Breast epithelium (tissue), 3 donors: ENCODE data around the gene ADAMTS2.
A peak's percentile ranks its signal among the peaks of the same experiment; 100 is the strongest.

Experiments used
- POLR2A ChIP-seq: fragments of 450-650 bp; IDR thresholded peaks from one replicate; pipeline ENCODE4 v1.6.1; 2016; ENCODE audit warnings: antibody characterized with exemption, mild to moderate bottlenecking, moderate library complexity
- POLR2AphosphoS5 ChIP-seq, 3 donors: sonication (generic); formaldehyde crosslinking; IDR thresholded peaks; one replicate each; pipeline ENCODE4 v1.6.1; 2017; ENCODE audit warnings: antibody characterized with exemption in 3 of 3
- TF ChIP-seq, protein P1 (sequence below), 3 donors: fragments of 450-650 bp; IDR thresholded peaks; one replicate each; pipeline ENCODE4 v1.5.1; 2016 to 2017; ENCODE audit warnings: antibody characterized with exemption in 3 of 3, mild to moderate bottlenecking in 3 of 3, moderate library complexity in 3 of 3

GRCh38 chr5:179284751-179285631 is 60.3 kb downstream of the ADAMTS2 start:
- TF ChIP-seq, protein P1, sequence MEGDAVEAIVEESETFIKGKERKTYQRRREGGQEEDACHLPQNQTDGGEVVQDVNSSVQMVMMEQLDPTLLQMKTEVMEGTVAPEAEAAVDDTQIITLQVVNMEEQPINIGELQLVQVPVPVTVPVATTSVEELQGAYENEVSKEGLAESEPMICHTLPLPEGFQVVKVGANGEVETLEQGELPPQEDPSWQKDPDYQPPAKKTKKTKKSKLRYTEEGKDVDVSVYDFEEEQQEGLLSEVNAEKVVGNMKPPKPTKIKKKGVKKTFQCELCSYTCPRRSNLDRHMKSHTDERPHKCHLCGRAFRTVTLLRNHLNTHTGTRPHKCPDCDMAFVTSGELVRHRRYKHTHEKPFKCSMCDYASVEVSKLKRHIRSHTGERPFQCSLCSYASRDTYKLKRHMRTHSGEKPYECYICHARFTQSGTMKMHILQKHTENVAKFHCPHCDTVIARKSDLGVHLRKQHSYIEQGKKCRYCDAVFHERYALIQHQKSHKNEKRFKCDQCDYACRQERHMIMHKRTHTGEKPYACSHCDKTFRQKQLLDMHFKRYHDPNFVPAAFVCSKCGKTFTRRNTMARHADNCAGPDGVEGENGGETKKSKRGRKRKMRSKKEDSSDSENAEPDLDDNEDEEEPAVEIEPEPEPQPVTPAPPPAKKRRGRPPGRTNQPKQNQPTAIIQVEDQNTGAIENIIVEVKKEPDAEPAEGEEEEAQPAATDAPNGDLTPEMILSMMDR (IDR thresholded peaks at IDR 0.05): no peak
- TF ChIP-seq POLR2AphosphoS5 (IDR thresholded peaks at IDR 0.05): peak in 1 of 3 donors; percentile 23
- TF ChIP-seq POLR2A: no peak
